ENCODE data around the gene RGS4. TPM values are rescaled to one million over a fixed set of nuclear protein-coding genes. Genes with fewer than 3 reads are reported as not detected.

Gene RGS4
- total and polyA plus RNA-seq, 4 donors, result 0.43 to 6.4 (median 1.2) TPM

- DNase-seq (no peak), ATAC-seq (ENCODE audit: insufficient read depth, low FRiP score) (no peak)
- Histone ChIP-seq H3K27ac (ENCODE audit: low read depth in 1 of 2, low read length in 1 of 2) (no peak overlapping the region), H3K27me3 (ENCODE audit: control insufficient read depth in 3 of 3, insufficient read depth in 3 of 3, low read length in 2 of 3) (peaks cover 0 to 9% (median 8%) of the 10 kb centered on the region in 3 donors), H3K4me1 (ENCODE audit: control insufficient read depth in 5 of 5, insufficient read depth in 5 of 5, low read length in 5 of 5) (peaks cover 0 to 6% (median 0%) of the 10 kb centered on the region in 5 donors), H3K9me3 (ENCODE audit: control insufficient read depth in 4 of 4, insufficient read depth in 3 of 4, low read length in 3 of 4) (no peaks in the 10 kb centered on the region), H3K4me3 (no peak overlapping the region), H3K36me3 (ENCODE audit: control insufficient read depth in 4 of 4, insufficient read depth in 4 of 4, low read length in 4 of 4) (no peaks in the 10 kb centered on the region), H3K9ac (ENCODE audit: insufficient read depth in 1 of 2, low read length in 2 of 2) (no peak overlapping the region)
- WGBS, 2 donors, result 95 to 100% methylated on average over 1 of the region's 1 CpG
- TF ChIP-seq CTCF (IDR thresholded peaks at IDR 0.05; ENCODE audit: control extremely low read depth, extremely low read depth), result no peak
Observed at GRCh38 chr1:163074004-163074403, 4.8 kb downstream of the RGS4 start.

- TF ChIP-seq CTCF (IDR thresholded peaks at IDR 0.05; ENCODE audit: control extremely low read depth, extremely low read depth), result no peak
- Histone ChIP-seq H3K36me3 (ENCODE audit: control insufficient read depth in 4 of 4, insufficient read depth in 4 of 4, low read length in 4 of 4) (no peaks in the 10 kb centered on the region), H3K9ac (ENCODE audit: insufficient read depth in 1 of 2, low read length in 2 of 2) (no peak overlapping the region), H3K4me1 (ENCODE audit: control insufficient read depth in 5 of 5, insufficient read depth in 5 of 5, low read length in 5 of 5) (peaks cover 0 to 4% (median 0%) of the 10 kb centered on the region in 5 donors), H3K9me3 (ENCODE audit: control insufficient read depth in 4 of 4, insufficient read depth in 3 of 4, low read length in 3 of 4) (no peaks in the 10 kb centered on the region), H3K27me3 (ENCODE audit: control insufficient read depth in 3 of 3, insufficient read depth in 3 of 3, low read length in 2 of 3) (peaks cover 0 to 6% (median 4%) of the 10 kb centered on the region in 3 donors), H3K4me3 (no peak overlapping the region), H3K27ac (ENCODE audit: low read depth in 1 of 2, low read length in 1 of 2) (no peak overlapping the region)
- ATAC-seq (ENCODE audit: insufficient read depth, low FRiP score) (no peak), DNase-seq (no peak)
- WGBS, 2 donors, result 77 to 86% methylated on average over 2 of the region's 2 CpGs
Observed at GRCh38 chr1:163074716-163075284, 5.6 kb downstream of the RGS4 start.

GRCh38 chr1:163076044-163076443, 6.9 kb downstream of the RGS4 start:
- Histone ChIP-seq H3K36me3 (ENCODE audit: control insufficient read depth in 4 of 4, insufficient read depth in 4 of 4, low read length in 4 of 4) (no peaks in the 10 kb centered on the region), H3K4me3 (no peak overlapping the region), H3K9ac (ENCODE audit: insufficient read depth in 1 of 2, low read length in 2 of 2) (no peak overlapping the region), H3K4me1 (ENCODE audit: control insufficient read depth in 5 of 5, insufficient read depth in 5 of 5, low read length in 5 of 5) (peaks cover 0 to 4% (median 0%) of the 10 kb centered on the region in 5 donors), H3K27ac (ENCODE audit: low read depth in 1 of 2, low read length in 1 of 2) (no peak overlapping the region), H3K27me3 (ENCODE audit: control insufficient read depth in 3 of 3, insufficient read depth in 3 of 3, low read length in 2 of 3) (peaks cover 0 to 2% (median 0%) of the 10 kb centered on the region in 3 donors), H3K9me3 (ENCODE audit: control insufficient read depth in 4 of 4, insufficient read depth in 3 of 4, low read length in 3 of 4) (no peaks in the 10 kb centered on the region)
- DNase-seq (no peak), ATAC-seq (ENCODE audit: insufficient read depth, low FRiP score) (no peak)
- 88 to 95% methylated on average over 4 of the region's 4 CpGs for WGBS, 2 donors
- no peak for TF ChIP-seq CTCF (IDR thresholded peaks at IDR 0.05; ENCODE audit: control extremely low read depth, extremely low read depth)

GRCh38 chr1:163076446-163076845, 7.3 kb downstream of the RGS4 start:
- WGBS, 2 donors, result 92 to 95% methylated on average over 3 of the region's 3 CpGs
- no peak for TF ChIP-seq CTCF (IDR thresholded peaks at IDR 0.05; ENCODE audit: control extremely low read depth, extremely low read depth)

More at GRCh38 chr1:163076446-163076845, 7.3 kb downstream of the RGS4 start:
- Histone ChIP-seq H3K27ac (ENCODE audit: low read depth in 1 of 2, low read length in 1 of 2) (no peak overlapping the region), H3K9ac (ENCODE audit: insufficient read depth in 1 of 2, low read length in 2 of 2) (no peak overlapping the region), H3K27me3 (ENCODE audit: control insufficient read depth in 3 of 3, insufficient read depth in 3 of 3, low read length in 2 of 3) (no peaks in the 10 kb centered on the region), H3K4me3 (no peak overlapping the region), H3K36me3 (ENCODE audit: control insufficient read depth in 4 of 4, insufficient read depth in 4 of 4, low read length in 4 of 4) (no peaks in the 10 kb centered on the region), H3K9me3 (ENCODE audit: control insufficient read depth in 4 of 4, insufficient read depth in 3 of 4, low read length in 3 of 4) (no peaks in the 10 kb centered on the region), H3K4me1 (ENCODE audit: control insufficient read depth in 5 of 5, insufficient read depth in 5 of 5, low read length in 5 of 5) (peaks cover 0 to 4% (median 0%) of the 10 kb centered on the region in 5 donors)
- DNase-seq (no peak), ATAC-seq (ENCODE audit: insufficient read depth, low FRiP score) (no peak)

Data from lung (tissue), 12 donors.